OCI-LY7 (cell line): Measurements from ENCODE around the gene KRTAP19-2. TPM values are rescaled to one million over a fixed set of nuclear protein-coding genes. Genes with fewer than 3 reads are reported as not detected.
A peak's percentile ranks its signal among the peaks of the same experiment; 100 is the strongest.

Experiments used
- BruUV-seq: library from RNA; stranded (reverse); fragments of 400-500 nt; replicated peaks from 2 replicates; lab custom pipeline; 2021; lab: Mats Ljungman, UMichigan
- CTCF ChIA-PET: fragments of 300-600 bp; sonication (Branson Sonifier 250); formaldehyde crosslinking; loops from one replicate; lab custom pipeline; 2022; ENCODE audit warnings: antibody characterized with exemption; ENCODE audit not compliant: unreplicated experiment; lab: Charles Lee
- POLR2A ChIA-PET: fragments of 300-600 bp; sonication (Branson Sonifier 250); formaldehyde crosslinking; loops from one replicate; lab custom pipeline; 2022; ENCODE audit warnings: antibody characterized with exemption; lab: Charles Lee
- DNase-seq: peaks from one replicate; pipeline ENCODE4 v3.0.0-alpha.2; 2015; ENCODE audit warnings: low spot score
- H2AFZ ChIP-seq: fragments of 200-600 bp; sonication (generic), shearing (Covaris generic); 2 replicates; pipeline ENCODE4 v1.6.1; 2014; ENCODE audit warnings: mild to moderate bottlenecking, antibody characterized with exemption, low read length, moderate library complexity
- H3K27ac ChIP-seq: fragments of 200-600 bp; sonication (generic); 2 replicates; pipeline ENCODE4 v1.5.1; 2014; ENCODE audit warnings: mixed run types, low read depth, mild to moderate bottlenecking, moderate library complexity, low read length, inconsistent platforms; ENCODE audit not compliant: poor library complexity, severe bottlenecking
- H3K36me3 ChIP-seq: fragments of 200-600 bp; sonication (generic); 2 replicates; pipeline ENCODE4 v1.6.1; 2014; ENCODE audit warnings: mild to moderate bottlenecking, antibody characterized with exemption, low read length, moderate library complexity, mixed read lengths; ENCODE audit not compliant: insufficient read depth
- H3K4me1 ChIP-seq: fragments of 200-600 bp; sonication (generic); 2 replicates; pipeline ENCODE4 v1.5.1; 2014; ENCODE audit warnings: mild to moderate bottlenecking, low read length; ENCODE audit not compliant: insufficient read depth, poor library complexity, severe bottlenecking
- H3K4me2 ChIP-seq: fragments of 200-600 bp; sonication (generic); 2 replicates; pipeline ENCODE4 v1.6.1; 2014; ENCODE audit warnings: mild to moderate bottlenecking, low read length
- H3K4me3 ChIP-seq: fragments of 200-600 bp; sonication (generic); 2 replicates; pipeline ENCODE4 v1.5.1; 2014; ENCODE audit warnings: mild to moderate bottlenecking, low read depth, low read length; ENCODE audit not compliant: poor library complexity, severe bottlenecking
- H3K79me2 ChIP-seq: fragments of 200-600 bp; sonication (generic); 2 replicates; pipeline ENCODE4 v1.6.1; 2016; ENCODE audit warnings: low read depth, mild to moderate bottlenecking, low read length, moderate library complexity, mixed read lengths; ENCODE audit not compliant: insufficient read depth
- H3K9me2 ChIP-seq: fragments of 200-600 bp; sonication (generic); 2 replicates; pipeline ENCODE4 v1.6.1; 2016; ENCODE audit warnings: mild to moderate bottlenecking, low read length, mixed read lengths; ENCODE audit not compliant: insufficient read depth
- H3K9me3 ChIP-seq: fragments of 200-600 bp; sonication (generic); 2 replicates; pipeline ENCODE4 v1.6.1; 2014; ENCODE audit warnings: mild to moderate bottlenecking, mixed run types, low read length, mixed read lengths
- H4K20me1 ChIP-seq: fragments of 200-600 bp; sonication (generic); 2 replicates; pipeline ENCODE4 v1.6.1; 2014; ENCODE audit warnings: mild to moderate bottlenecking, antibody characterized with exemption, low read length, moderate library complexity, mixed read lengths; ENCODE audit not compliant: insufficient read depth
- EZH2phosphoT487 ChIP-seq: fragments of 200-600 bp; sonication (generic); IDR thresholded peaks from 2 replicates; pipeline ENCODE4 v1.6.1; 2018; ENCODE audit warnings: low read depth, borderline replicate concordance, mild to moderate bottlenecking, mixed run types, antibody characterized with exemption, low read length, moderate library complexity, mixed read lengths
- intact Hi-C: fragments of 100-400 bp; cut with micrococcal nuclease; formaldehyde crosslinking; loops from one replicate; pipeline ENCODE4 v1.10.0; 2022; ENCODE audit not compliant: unreplicated experiment
- total RNA-seq, 2 experiments: library from RNA; depleted of rRNA in 1 of 2; stranded (reverse); fragments of >200 nt in 1 of 2; shearing (Covaris generic) in 1 of 2; gene quantifications; 2 replicates each; pipeline ENCODE4 v1.2.3, GENCODE V29; 2014 to 2022
- TF ChIP-seq, protein P1 (sequence below): fragments of 200-600 bp; sonication (generic); conservative IDR thresholded peaks from 2 replicates; pipeline ENCODE4 v1.5.1; 2014; ENCODE audit warnings: mild to moderate bottlenecking, antibody characterized with exemption, low read length, moderate library complexity, mixed read lengths

Gene KRTAP19-2
- total RNA-seq, 2 experiments from 2014 or later, result not detected

DNA sequence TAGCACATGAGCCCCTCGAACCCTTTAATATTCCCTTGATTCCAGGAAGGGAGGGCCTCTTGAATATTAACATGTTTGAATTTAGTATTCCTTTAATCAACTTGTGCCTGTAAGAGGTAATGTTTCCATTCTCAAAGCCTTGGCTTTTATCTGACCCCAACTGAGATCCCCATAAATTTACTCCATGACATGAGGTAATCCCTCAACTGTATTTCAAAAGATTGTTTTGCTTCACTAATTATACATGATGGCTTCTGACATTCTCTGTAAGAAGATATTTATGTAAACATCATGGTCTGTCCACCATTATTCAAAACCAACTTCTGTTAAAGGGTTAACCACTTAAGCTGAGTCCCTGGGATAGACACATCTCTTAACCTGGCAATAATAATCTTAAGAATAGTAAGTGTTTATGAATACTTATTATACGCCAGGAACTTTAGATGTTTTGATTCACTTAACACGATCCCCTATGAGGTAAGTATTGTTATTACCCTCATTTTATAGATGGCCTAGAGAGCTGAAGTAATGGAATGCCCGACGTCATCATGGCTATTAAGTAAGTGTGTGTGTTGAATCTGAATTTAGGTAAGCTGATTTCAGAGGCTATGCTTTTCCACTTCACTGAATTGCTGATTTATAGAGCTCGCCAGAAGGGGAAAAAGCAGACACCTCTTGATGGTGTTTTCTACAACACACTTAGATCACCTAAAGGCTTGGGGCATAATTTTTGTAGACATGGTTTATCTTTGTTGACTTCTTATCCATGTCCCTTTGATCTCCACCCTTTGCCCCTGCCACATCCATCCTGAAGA, 18.1 kb downstream of the KRTAP19-2 start:
- H3K79me2 ChIP-seq, result no peaks in the 10 kb centered on the region
- H3K9me3 ChIP-seq, result no peaks in the 10 kb centered on the region
- no peak overlapping the region for H2AFZ ChIP-seq
- no peaks in the 10 kb centered on the region for H3K4me1 ChIP-seq
- no peak for TF ChIP-seq EZH2phosphoT487
- TF ChIP-seq, protein P1, sequence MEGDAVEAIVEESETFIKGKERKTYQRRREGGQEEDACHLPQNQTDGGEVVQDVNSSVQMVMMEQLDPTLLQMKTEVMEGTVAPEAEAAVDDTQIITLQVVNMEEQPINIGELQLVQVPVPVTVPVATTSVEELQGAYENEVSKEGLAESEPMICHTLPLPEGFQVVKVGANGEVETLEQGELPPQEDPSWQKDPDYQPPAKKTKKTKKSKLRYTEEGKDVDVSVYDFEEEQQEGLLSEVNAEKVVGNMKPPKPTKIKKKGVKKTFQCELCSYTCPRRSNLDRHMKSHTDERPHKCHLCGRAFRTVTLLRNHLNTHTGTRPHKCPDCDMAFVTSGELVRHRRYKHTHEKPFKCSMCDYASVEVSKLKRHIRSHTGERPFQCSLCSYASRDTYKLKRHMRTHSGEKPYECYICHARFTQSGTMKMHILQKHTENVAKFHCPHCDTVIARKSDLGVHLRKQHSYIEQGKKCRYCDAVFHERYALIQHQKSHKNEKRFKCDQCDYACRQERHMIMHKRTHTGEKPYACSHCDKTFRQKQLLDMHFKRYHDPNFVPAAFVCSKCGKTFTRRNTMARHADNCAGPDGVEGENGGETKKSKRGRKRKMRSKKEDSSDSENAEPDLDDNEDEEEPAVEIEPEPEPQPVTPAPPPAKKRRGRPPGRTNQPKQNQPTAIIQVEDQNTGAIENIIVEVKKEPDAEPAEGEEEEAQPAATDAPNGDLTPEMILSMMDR, result no peak
- POLR2A ChIA-PET, result no interaction called here
- H3K36me3 ChIP-seq, result no peaks in the 10 kb centered on the region
- intact Hi-C loops, result no loop called here
- DNase-seq, result no peak
- H3K4me3 ChIP-seq, result no peak overlapping the region
- CTCF ChIA-PET, result no interaction called here
- BruUV-seq, result no TSS peak
- no peak overlapping the region for H3K27ac ChIP-seq
- no peaks in the 10 kb centered on the region for H4K20me1 ChIP-seq
- no peaks in the 10 kb centered on the region for H3K9me2 ChIP-seq
- no peak overlapping the region for H3K4me2 ChIP-seq

DNA sequence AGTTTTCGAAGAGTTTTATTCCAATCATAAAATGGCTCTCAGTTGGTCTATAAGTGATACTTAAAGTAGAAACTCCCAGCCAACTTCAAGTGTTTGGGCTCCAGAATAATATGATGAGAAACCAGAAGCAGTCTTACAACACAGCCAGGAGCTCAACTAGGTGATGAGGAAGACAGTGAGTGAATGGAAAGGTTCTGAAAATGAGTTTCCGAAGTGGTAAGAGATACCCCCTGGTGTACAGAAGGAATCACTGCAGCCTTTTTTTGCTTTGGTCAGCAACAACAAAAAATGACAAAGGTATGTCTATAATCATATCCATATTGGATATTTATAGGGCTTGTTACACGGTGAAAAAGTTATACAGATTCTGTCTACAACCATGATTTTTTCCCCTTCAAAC, 23.5 kb downstream of the KRTAP19-2 start:
- TF ChIP-seq EZH2phosphoT487, result no peak
- TF ChIP-seq, protein P1, result peak; percentile 73
- H2AFZ ChIP-seq, result no peak overlapping the region
- no peaks in the 10 kb centered on the region for H3K79me2 ChIP-seq
- H4K20me1 ChIP-seq, result no peaks in the 10 kb centered on the region
- ChIA-PET CTCF (no interaction called here), POLR2A (no interaction called here)
- intact Hi-C loops, result no loop called here
- DNase-seq, result peak; percentile 6
- no peak overlapping the region for H3K27ac ChIP-seq
- no peaks in the 10 kb centered on the region for H3K4me1 ChIP-seq
- H3K9me2 ChIP-seq, result no peaks in the 10 kb centered on the region
- no peaks in the 10 kb centered on the region for H3K9me3 ChIP-seq
- no peak overlapping the region for H3K4me2 ChIP-seq
- H3K4me3 ChIP-seq, result no peak overlapping the region
- H3K36me3 ChIP-seq, result no peaks in the 10 kb centered on the region
- BruUV-seq, result no TSS peak

DNA sequence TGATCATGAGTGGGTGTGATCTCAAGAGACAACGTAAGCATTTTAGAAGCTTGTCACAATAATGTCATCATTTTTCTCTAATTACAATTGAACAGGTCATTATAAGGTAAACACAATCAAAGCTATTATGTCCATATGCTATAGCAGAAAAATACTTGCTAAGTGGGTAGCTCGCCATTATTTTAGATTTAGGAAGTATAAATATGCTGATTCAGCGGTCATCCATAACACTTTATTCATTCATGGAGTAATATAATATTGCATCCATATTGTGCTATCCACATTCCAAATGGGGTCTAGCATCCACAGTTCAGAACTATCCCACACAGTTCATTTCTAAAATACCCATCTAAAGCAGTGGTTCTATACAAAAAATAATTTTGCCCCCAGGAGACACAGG, 38.7 kb downstream of the KRTAP19-2 start:
- CTCF ChIA-PET, result no interaction called here
- Histone ChIP-seq H3K36me3 (no peaks in the 10 kb centered on the region), H3K79me2 (no peaks in the 10 kb centered on the region), H3K4me2 (no peak overlapping the region), H3K4me3 (no peak overlapping the region), H3K27ac (no peak overlapping the region), H4K20me1 (no peaks in the 10 kb centered on the region), H3K9me3 (no peaks in the 10 kb centered on the region), H3K9me2 (no peaks in the 10 kb centered on the region; the same call in 1 of the 2 replicates), H3K4me1 (no peaks in the 10 kb centered on the region), H2AFZ (no peak overlapping the region)
- BruUV-seq, result no TSS peak
- intact Hi-C loops, result no loop called here
- DNase-seq, result no peak
- TF ChIP-seq, protein P1, result no peak
- no peak for TF ChIP-seq EZH2phosphoT487
- POLR2A ChIA-PET, result interaction anchor here (0.6 kb wide), 1 partner anchor 119 kb away, joined by 4 read pairs; no protein-coding TSS in a partner anchor
